Ovary (tissue), 3 donors: Measurements from ENCODE around the gene IFNA13.

ENCODE experiments used
- POLR2A ChIP-seq: fragments of 450-650 bp; IDR thresholded peaks from one replicate; pipeline ENCODE4 v1.6.1; 2017; ENCODE audit warnings: antibody characterized with exemption, mild to moderate bottlenecking, moderate library complexity
- TF ChIP-seq, protein P1 (sequence below), 3 donors: fragments of 450-650 bp in 2 of 3; fragments of 200-600 bp in 1 of 3; IDR thresholded peaks; one replicate each; pipeline versions ENCODE4 v1.5.1 to v1.8.0; 2016 to 2022; ENCODE audit warnings: antibody characterized with exemption in 3 of 3, mild to moderate bottlenecking in 1 of 3
- donor health status: DM: no; HTN: no; CAD: no.

DNA sequence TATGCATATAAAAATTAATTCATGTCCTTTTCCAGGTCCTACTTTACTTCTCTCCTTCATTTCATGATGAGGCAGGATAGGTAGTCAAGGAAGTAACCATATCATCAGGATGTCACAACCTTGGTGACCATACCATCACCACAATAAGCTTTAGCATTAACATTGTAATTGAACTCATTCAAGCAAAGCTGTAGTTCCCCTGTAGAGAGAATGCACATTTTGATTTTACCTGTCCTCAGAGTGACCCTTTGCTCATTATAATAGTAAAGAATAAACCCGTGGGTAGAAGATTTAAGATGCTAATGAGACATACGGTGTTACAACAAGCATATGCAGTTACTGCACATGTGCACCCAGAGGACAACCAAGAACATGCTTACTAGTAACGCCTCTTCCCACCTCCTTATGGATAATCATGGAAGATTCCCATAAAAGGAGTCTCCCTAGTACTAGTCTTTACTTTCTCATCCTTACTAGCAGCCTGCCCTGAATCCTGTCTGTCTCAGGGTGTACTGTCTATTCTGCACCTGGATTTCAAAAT is 19.4 kb downstream of the IFNA13 start:
- TF ChIP-seq, protein P1, sequence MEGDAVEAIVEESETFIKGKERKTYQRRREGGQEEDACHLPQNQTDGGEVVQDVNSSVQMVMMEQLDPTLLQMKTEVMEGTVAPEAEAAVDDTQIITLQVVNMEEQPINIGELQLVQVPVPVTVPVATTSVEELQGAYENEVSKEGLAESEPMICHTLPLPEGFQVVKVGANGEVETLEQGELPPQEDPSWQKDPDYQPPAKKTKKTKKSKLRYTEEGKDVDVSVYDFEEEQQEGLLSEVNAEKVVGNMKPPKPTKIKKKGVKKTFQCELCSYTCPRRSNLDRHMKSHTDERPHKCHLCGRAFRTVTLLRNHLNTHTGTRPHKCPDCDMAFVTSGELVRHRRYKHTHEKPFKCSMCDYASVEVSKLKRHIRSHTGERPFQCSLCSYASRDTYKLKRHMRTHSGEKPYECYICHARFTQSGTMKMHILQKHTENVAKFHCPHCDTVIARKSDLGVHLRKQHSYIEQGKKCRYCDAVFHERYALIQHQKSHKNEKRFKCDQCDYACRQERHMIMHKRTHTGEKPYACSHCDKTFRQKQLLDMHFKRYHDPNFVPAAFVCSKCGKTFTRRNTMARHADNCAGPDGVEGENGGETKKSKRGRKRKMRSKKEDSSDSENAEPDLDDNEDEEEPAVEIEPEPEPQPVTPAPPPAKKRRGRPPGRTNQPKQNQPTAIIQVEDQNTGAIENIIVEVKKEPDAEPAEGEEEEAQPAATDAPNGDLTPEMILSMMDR (IDR thresholded peaks at IDR 0.05), result no peak
- TF ChIP-seq POLR2A, result no peak
